GM18498 (cell line): ENCODE data around the gene CGNL1.

Experiments
- ATAC-seq: cut with Tn5 transposase; IDR thresholded peaks from one replicate; pipeline ENCODE4 v1.9.1; 2021; ENCODE audit warnings: mild to moderate bottlenecking, moderate library complexity; ENCODE audit not compliant: unreplicated experiment

The CGNL1 gene

GRCh38 chr15:57445872-57446271 is 69.6 kb downstream of the CGNL1 start:
- ATAC-seq: no peak

- no peak for ATAC-seq
Observed at GRCh38 chr15:57446393-57446792, 70.1 kb downstream of the CGNL1 start.

- ATAC-seq: no peak
Observed at GRCh38 chr15:57451555-57451954, 75.2 kb downstream of the CGNL1 start.

GRCh38 chr15:57452090-57452754 is 75.9 kb downstream of the CGNL1 start:
- no peak for ATAC-seq

- ATAC-seq: no peak
Observed at GRCh38 chr15:57455929-57456328, 79.6 kb downstream of the CGNL1 start.

GRCh38 chr15:57456559-57456958 is 80.3 kb downstream of the CGNL1 start:
- ATAC-seq: no peak

GRCh38 chr15:57457726-57458125 is 81.4 kb downstream of the CGNL1 start:
- ATAC-seq: no peak

GRCh38 chr15:57458356-57458781 is 82.1 kb downstream of the CGNL1 start:
- no peak for ATAC-seq

- ATAC-seq: no peak
Observed at GRCh38 chr15:57460208-57460816, 84.0 kb downstream of the CGNL1 start.

GRCh38 chr15:57461541-57461940 is 85.2 kb downstream of the CGNL1 start:
- ATAC-seq: no peak

- ATAC-seq: no peak
Observed at GRCh38 chr15:57462381-57462780, 86.1 kb downstream of the CGNL1 start.

GRCh38 chr15:57463360-57463759 is 87.1 kb downstream of the CGNL1 start:
- no peak for ATAC-seq

GRCh38 chr15:57464480-57464879 is 88.2 kb downstream of the CGNL1 start:
- no peak for ATAC-seq

GRCh38 chr15:57468486-57468885 is 92.2 kb downstream of the CGNL1 start:
- no peak for ATAC-seq

GRCh38 chr15:57470543-57470942 is 94.2 kb downstream of the CGNL1 start:
- ATAC-seq: no peak

GRCh38 chr15:57472861-57473260 is 96.6 kb downstream of the CGNL1 start:
- ATAC-seq: no peak

- ATAC-seq: no peak
Observed at GRCh38 chr15:57476533-57476975, 100.2 kb downstream of the CGNL1 start.

- no peak for ATAC-seq
Observed at GRCh38 chr15:57477736-57478522, 101.6 kb downstream of the CGNL1 start.

- ATAC-seq: no peak
Observed at GRCh38 chr15:57479005-57479404, 102.7 kb downstream of the CGNL1 start.

GRCh38 chr15:57481038-57481705 is 104.9 kb downstream of the CGNL1 start:
- ATAC-seq: no peak

- no peak for ATAC-seq
Observed at GRCh38 chr15:57485869-57486268, 109.6 kb downstream of the CGNL1 start.
